Brain pericyte (primary cell): ENCODE measurements around the gene CAPNS1.
"Not testable (repeated sequence)": the region's sequence is repeated elsewhere in the genome, so short reads cannot be mapped to it uniquely, and the experiment has no call there.

ENCODE experiments used
- DNase-seq: peaks from one replicate; pipeline ENCODE4 v3.0.0-alpha.2; 2012; ENCODE audit warnings: low read depth, low spot score

CAPNS1 gene

GRCh38 chr19:36114721-36115452 is 25.0 kb upstream of the CAPNS1 start, which contains the start of gene POLR2I:
POLR2I (minus strand) TSS chr19:36114875; CDS start chr19:36114856, 19 bp downstream.
- peak; percentile 98 for DNase-seq

GRCh38 chr19:36115453-36116343 is 24.2 kb upstream of the CAPNS1 start, which contains the start of gene TBCB:
TBCB (plus strand) TSS chr19:36115468; CDS start chr19:36115561, 93 bp downstream.
- DNase-seq = no peak

GRCh38 chr19:36116344-36116637 is 23.6 kb upstream of the CAPNS1 start:
- DNase-seq = no peak

- DNase-seq = no peak
Measured at GRCh38 chr19:36120092-36120983, 19.5 kb upstream of the CAPNS1 start.

- no peak for DNase-seq
Measured at GRCh38 chr19:36120984-36121358, 18.9 kb upstream of the CAPNS1 start.

- no peak for DNase-seq
Measured at GRCh38 chr19:36121486-36122124, 18.3 kb upstream of the CAPNS1 start.

- DNase-seq = no peak
Measured at GRCh38 chr19:36125557-36125956, 14.3 kb upstream of the CAPNS1 start.

GRCh38 chr19:36128392-36128736 is 11.5 kb upstream of the CAPNS1 start:
- DNase-seq = no peak

- not testable (repeated sequence) for DNase-seq
Measured at GRCh38 chr19:36131221-36131620, 8.6 kb upstream of the CAPNS1 start.

- not testable (repeated sequence) for DNase-seq
Measured at GRCh38 chr19:36134867-36135266, 5.0 kb upstream of the CAPNS1 start.

- no peak for DNase-seq
Measured at GRCh38 chr19:36136964-36137686, 2.7 kb upstream of the CAPNS1 start.

GRCh38 chr19:36139120-36139472 is 770 bp upstream of the CAPNS1 start:
- no peak for DNase-seq

- no peak for DNase-seq
Measured at GRCh38 chr19:36140304-36141038, 605 bp downstream of the CAPNS1 start.

- peak; percentile 39 for DNase-seq
Measured at GRCh38 chr19:36141039-36141927, 1.4 kb downstream of the CAPNS1 start.

GRCh38 chr19:36142046-36142445 is 2.2 kb downstream of the CAPNS1 start:
- no peak for DNase-seq

GRCh38 chr19:36142496-36142895 is 2.6 kb downstream of the CAPNS1 start:
- no peak for DNase-seq

- no peak for DNase-seq
Measured at GRCh38 chr19:36144624-36145023, 4.8 kb downstream of the CAPNS1 start.

- DNase-seq = no peak
Measured at GRCh38 chr19:36149673-36150406, 10.0 kb downstream of the CAPNS1 start.
